ENCODE data around the gene FBXO24. TPM values are rescaled to one million over a fixed set of nuclear protein-coding genes. Genes with fewer than 3 reads are reported as not detected.

Gene FBXO24
- total and polyA plus RNA-seq, 10 of the 15 experiments (the other 5 are each of a cell fraction or from before 2014, with no cell fraction given), result 0.11 to 0.96 (median 0.27) TPM; not detected in 4

DNA sequence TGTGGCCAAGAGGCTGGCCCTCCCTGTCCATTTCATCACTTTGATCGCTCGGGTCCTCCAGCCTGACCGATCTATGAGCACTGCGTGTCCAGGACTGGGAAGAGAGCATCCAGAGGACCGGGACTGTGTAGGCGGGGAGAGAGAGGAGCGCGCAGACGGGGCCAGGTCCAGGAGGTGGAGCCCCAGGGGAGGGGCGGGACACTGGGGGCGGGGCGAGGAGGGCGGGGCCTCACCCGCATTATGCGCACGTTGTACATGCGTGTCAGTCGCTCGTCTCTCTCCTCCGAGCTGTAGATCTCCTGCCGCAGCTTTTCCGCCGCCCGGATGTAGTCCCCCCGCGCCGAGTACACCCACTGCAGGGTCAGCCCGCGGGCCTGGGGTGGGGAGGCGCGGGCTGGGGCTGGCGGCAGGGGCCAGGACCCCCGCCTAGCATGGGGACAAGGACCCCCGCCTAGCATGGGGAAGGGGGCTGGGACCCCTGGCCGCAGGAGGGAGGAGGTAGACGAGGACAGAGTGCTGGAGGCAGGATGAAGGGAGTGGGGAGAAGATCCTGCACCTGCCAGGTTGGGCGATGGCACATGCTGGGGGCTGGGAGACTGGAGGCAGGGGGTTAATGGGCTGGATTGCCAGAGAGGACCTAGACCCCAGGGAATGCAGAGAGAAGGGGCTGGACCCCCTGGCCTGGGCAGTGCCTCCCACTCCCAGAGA lies 40.6 kb downstream of the FBXO24 start (continued):
- TF ChIP-seq, protein P1, sequence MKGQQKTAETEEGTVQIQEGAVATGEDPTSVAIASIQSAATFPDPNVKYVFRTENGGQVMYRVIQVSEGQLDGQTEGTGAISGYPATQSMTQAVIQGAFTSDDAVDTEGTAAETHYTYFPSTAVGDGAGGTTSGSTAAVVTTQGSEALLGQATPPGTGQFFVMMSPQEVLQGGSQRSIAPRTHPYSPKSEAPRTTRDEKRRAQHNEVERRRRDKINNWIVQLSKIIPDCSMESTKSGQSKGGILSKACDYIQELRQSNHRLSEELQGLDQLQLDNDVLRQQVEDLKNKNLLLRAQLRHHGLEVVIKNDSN (IDR thresholded peaks at IDR 0.05; ENCODE audit: borderline replicate concordance, extremely low read length, insufficient read depth, low read depth, low read length), result no peak
- no peak for TF ChIP-seq RELA (IDR thresholded peaks at IDR 0.05; ENCODE audit: borderline replicate concordance, partially characterized antibody)
- no peak for TF ChIP-seq LARP7 (IDR thresholded peaks at IDR 0.05)
- no peak for TF ChIP-seq RBBP5 (conservative IDR thresholded peaks at IDR 0.05)
- TF ChIP-seq, protein P2, sequence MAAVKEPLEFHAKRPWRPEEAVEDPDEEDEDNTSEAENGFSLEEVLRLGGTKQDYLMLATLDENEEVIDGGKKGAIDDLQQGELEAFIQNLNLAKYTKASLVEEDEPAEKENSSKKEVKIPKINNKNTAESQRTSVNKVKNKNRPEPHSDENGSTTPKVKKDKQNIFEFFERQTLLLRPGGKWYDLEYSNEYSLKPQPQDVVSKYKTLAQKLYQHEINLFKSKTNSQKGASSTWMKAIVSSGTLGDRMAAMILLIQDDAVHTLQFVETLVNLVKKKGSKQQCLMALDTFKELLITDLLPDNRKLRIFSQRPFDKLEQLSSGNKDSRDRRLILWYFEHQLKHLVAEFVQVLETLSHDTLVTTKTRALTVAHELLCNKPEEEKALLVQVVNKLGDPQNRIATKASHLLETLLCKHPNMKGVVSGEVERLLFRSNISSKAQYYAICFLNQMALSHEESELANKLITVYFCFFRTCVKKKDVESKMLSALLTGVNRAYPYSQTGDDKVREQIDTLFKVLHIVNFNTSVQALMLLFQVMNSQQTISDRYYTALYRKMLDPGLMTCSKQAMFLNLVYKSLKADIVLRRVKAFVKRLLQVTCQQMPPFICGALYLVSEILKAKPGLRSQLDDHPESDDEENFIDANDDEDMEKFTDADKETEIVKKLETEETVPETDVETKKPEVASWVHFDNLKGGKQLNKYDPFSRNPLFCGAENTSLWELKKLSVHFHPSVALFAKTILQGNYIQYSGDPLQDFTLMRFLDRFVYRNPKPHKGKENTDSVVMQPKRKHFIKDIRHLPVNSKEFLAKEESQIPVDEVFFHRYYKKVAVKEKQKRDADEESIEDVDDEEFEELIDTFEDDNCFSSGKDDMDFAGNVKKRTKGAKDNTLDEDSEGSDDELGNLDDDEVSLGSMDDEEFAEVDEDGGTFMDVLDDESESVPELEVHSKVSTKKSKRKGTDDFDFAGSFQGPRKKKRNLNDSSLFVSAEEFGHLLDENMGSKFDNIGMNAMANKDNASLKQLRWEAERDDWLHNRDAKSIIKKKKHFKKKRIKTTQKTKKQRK (IDR thresholded peaks at IDR 0.05; ENCODE audit: low read depth, low read length), result no peak
- TF ChIP-seq TAF1 (IDR thresholded peaks at IDR 0.05; ENCODE audit: borderline replicate concordance, low read depth, low read length), result peak; percentile 64; the same call in 1 of the 2 replicates
- TF ChIP-seq, protein P3, sequence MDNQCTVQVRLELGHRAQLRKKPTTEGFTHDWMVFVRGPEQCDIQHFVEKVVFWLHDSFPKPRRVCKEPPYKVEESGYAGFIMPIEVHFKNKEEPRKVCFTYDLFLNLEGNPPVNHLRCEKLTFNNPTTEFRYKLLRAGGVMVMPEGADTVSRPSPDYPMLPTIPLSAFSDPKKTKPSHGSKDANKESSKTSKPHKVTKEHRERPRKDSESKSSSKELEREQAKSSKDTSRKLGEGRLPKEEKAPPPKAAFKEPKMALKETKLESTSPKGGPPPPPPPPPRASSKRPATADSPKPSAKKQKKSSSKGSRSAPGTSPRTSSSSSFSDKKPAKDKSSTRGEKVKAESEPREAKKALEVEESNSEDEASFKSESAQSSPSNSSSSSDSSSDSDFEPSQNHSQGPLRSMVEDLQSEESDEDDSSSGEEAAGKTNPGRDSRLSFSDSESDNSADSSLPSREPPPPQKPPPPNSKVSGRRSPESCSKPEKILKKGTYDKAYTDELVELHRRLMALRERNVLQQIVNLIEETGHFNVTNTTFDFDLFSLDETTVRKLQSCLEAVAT (IDR thresholded peaks at IDR 0.05), result no peak
- no peak for TF ChIP-seq RCOR1 (conservative IDR thresholded peaks at IDR 0.05; ENCODE audit: low read depth, low read length)
- no peak for TF ChIP-seq CHD2 (IDR thresholded peaks at IDR 0.05; ENCODE audit: borderline replicate concordance, low read depth, low read length)
- TF ChIP-seq GATAD2B (conservative IDR thresholded peaks at IDR 0.05; ENCODE audit: low read depth), result no peak
- no peak for TF ChIP-seq NRF1 (conservative IDR thresholded peaks at IDR 0.05; ENCODE audit: low read depth, low read length)
- no peak for TF ChIP-seq CHD1 (IDR thresholded peaks at IDR 0.05; ENCODE audit: low read depth, low read length)
- no peak for TF ChIP-seq ETV6 (conservative IDR thresholded peaks at IDR 0.05 in 1 of 2, IDR thresholded peaks at IDR 0.05 in 1 of 2; ENCODE audit: borderline replicate concordance in 1 of 2, low read depth in 1 of 2)
- no peak for TF ChIP-seq RAD51 (IDR thresholded peaks at IDR 0.05)
- no peak for TF ChIP-seq ZNF622 (IDR thresholded peaks at IDR 0.05)
- TF ChIP-seq, protein P4, sequence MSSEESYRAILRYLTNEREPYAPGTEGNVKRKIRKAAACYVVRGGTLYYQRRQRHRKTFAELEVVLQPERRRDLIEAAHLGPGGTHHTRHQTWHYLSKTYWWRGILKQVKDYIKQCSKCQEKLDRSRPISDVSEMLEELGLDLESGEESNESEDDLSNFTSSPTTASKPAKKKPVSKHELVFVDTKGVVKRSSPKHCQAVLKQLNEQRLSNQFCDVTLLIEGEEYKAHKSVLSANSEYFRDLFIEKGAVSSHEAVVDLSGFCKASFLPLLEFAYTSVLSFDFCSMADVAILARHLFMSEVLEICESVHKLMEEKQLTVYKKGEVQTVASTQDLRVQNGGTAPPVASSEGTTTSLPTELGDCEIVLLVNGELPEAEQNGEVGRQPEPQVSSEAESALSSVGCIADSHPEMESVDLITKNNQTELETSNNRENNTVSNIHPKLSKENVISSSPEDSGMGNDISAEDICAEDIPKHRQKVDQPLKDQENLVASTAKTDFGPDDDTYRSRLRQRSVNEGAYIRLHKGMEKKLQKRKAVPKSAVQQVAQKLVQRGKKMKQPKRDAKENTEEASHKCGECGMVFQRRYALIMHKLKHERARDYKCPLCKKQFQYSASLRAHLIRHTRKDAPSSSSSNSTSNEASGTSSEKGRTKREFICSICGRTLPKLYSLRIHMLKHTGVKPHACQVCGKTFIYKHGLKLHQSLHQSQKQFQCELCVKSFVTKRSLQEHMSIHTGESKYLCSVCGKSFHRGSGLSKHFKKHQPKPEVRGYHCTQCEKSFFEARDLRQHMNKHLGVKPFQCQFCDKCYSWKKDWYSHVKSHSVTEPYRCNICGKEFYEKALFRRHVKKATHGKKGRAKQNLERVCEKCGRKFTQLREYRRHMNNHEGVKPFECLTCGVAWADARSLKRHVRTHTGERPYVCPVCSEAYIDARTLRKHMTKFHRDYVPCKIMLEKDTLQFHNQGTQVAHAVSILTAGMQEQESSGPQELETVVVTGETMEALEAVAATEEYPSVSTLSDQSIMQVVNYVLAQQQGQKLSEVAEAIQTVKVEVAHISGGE (CRISPR knock-in tag; IDR thresholded peaks at IDR 0.05), result no peak
- no peak for TF ChIP-seq TCF7 (IDR thresholded peaks at IDR 0.05; ENCODE audit: borderline replicate concordance)

Measured in GM12878 (cell line).